Activated CD8-positive, alpha-beta memory T cell treated with anti-CD3 and anti-CD28 coated beads, Interleukin-2, amount 50 U/mL, for 1 hour (primary cell): ENCODE data around the gene SEC24B.
"Not testable (repeated sequence)": the region's sequence is repeated elsewhere in the genome, so short reads cannot be mapped to it uniquely, and the experiment has no call there.

Experiments
- DNase-seq: peaks from one replicate; pipeline ENCODE4 v3.0.0-alpha.2; 2020; ENCODE audit errors: extremely low read depth

Gene SEC24B

GRCh38 chr4:109432696-109433095, 919 bp upstream of the SEC24B start:
- DNase-seq, result no peak

- DNase-seq, result no peak
Observed at GRCh38 chr4:109434007-109434971, 674 bp downstream of the SEC24B start.

- DNase-seq, result no peak
Observed at GRCh38 chr4:109435635-109436034, 2.0 kb downstream of the SEC24B start.

- DNase-seq, result no peak
Observed at GRCh38 chr4:109436504-109436903, 2.9 kb downstream of the SEC24B start.

GRCh38 chr4:109440948-109441347, 7.3 kb downstream of the SEC24B start:
- DNase-seq, result no peak

- no peak for DNase-seq
Observed at GRCh38 chr4:109441862-109442458, 8.3 kb downstream of the SEC24B start.

- DNase-seq, result no peak
Observed at GRCh38 chr4:109444182-109444844, 10.7 kb downstream of the SEC24B start.

GRCh38 chr4:109447278-109447677, 13.7 kb downstream of the SEC24B start:
- no peak for DNase-seq

GRCh38 chr4:109451544-109452273, 18.1 kb downstream of the SEC24B start:
- DNase-seq, result no peak

GRCh38 chr4:109453110-109453509, 19.5 kb downstream of the SEC24B start:
- DNase-seq, result not testable (repeated sequence)

GRCh38 chr4:109462297-109462696, 28.7 kb downstream of the SEC24B start:
- DNase-seq, result no peak

- no peak for DNase-seq
Observed at GRCh38 chr4:109462802-109463201, 29.2 kb downstream of the SEC24B start.

GRCh38 chr4:109465069-109465468, 31.5 kb downstream of the SEC24B start:
- DNase-seq, result no peak

- no peak for DNase-seq
Observed at GRCh38 chr4:109469915-109470314, 36.3 kb downstream of the SEC24B start.

- DNase-seq, result no peak
Observed at GRCh38 chr4:109472343-109472761, 38.7 kb downstream of the SEC24B start.

GRCh38 chr4:109473824-109474223, 40.2 kb downstream of the SEC24B start:
- no peak for DNase-seq

- no peak for DNase-seq
Observed at GRCh38 chr4:109486007-109486406, 52.4 kb downstream of the SEC24B start.

- DNase-seq, result no peak
Observed at GRCh38 chr4:109494563-109494962, 60.9 kb downstream of the SEC24B start.

GRCh38 chr4:109495514-109495913, 61.9 kb downstream of the SEC24B start:
- no peak for DNase-seq

- DNase-seq, result no peak
Observed at GRCh38 chr4:109496875-109497274, 63.3 kb downstream of the SEC24B start.

- DNase-seq, result no peak
Observed at GRCh38 chr4:109497511-109497910, 63.9 kb downstream of the SEC24B start.

GRCh38 chr4:109499513-109499912, 65.9 kb downstream of the SEC24B start:
- DNase-seq, result no peak
